Measurements from ENCODE around the gene PCNX1. TPM values are rescaled to one million over a fixed set of nuclear protein-coding genes. Genes with fewer than 3 reads are reported as not detected.

Gene PCNX1
- total and polyA plus RNA-seq, 9 of the 15 experiments (the other 6 are each of a cell fraction or from before 2014, with no cell fraction given), result 0.30 to 4.5 (median 2.3) TPM

DNA sequence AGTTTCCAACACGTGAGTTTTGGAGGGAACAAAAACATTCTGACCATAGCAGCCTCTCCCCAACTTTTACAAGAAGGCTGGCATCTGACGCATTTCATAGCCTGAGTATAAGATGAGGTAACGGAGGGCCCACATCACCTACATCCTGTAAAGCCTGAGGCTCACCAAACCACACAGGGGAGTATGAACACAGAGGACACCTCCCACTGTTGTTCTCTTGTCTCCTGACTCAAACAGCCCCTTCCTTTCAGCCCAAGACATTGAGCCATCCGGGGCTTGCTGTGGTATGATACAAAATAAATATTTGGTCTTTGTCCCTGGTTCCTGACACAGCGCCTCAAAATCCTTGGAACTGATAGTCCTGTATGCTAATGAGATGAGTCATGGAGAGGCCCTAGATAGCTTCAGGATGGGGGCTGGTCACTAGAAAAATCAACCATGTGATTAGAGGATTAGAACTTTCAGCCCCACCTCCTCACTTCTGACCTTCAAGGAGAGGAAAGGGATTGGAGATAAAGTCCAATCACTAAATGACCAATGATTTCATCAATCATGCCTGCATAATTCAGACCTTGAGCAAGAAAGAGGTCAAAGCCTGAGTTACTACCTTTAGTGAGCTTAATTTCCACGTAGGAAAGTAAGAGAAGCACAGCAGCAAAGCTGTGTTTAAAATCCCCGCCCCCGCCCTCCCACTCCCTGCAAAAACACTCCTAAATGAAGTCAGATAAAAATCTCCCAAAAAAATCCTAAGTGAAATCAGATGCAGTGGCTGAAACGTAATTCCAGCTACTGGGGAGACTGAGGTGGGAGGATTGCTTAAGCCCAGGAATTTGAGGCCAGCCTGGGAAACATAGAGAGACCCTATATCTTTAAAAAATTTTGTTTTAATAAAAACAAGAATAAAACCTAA is 236.4 kb downstream of the PCNX1 start (continued):
- TF ChIP-seq JUNB (CRISPR knock-in tag; conservative IDR thresholded peaks at IDR 0.05) (0 out of 2 replicates have a peak, but pooled peaks have one; percentile 4), POLR2B (IDR thresholded peaks at IDR 0.05; ENCODE audit: low read depth, partially characterized antibody) (no peak), ATF7 (IDR thresholded peaks at IDR 0.05) (peak; percentile 38; the same call in 1 of the 2 replicates), ARID1B (IDR thresholded peaks at IDR 0.05) (peak; percentile 33; the same call in 1 of the 2 replicates), ZC3H11A (IDR thresholded peaks at IDR 0.05; ENCODE audit: low read depth, low read length) (no peak), SMARCA4 (IDR thresholded peaks at IDR 0.05) (peak; percentile 36; the same call in 1 of the 2 replicates), PURB (CRISPR knock-in tag; IDR thresholded peaks at IDR 0.05; ENCODE audit: low read depth) (no peak), NR2C1 (IDR thresholded peaks at IDR 0.05) (no peak), NR2C1 (tag; IDR thresholded peaks at IDR 0.05) (peak; percentile 31; the same call in 1 of the 2 replicates), DPF2 (IDR thresholded peaks at IDR 0.05) (peak; percentile 41; the same call in 1 of the 2 replicates), FOSL1 (tag; conservative IDR thresholded peaks at IDR 0.05) (peak; percentile 88), ZNF324 (CRISPR knock-in tag; IDR thresholded peaks at IDR 0.05) (peak; percentile 87), JUND (IDR thresholded peaks at IDR 0.05; ENCODE audit: borderline replicate concordance, low read depth, low read length) (peak; percentile 94), JUND (tag; IDR thresholded peaks at IDR 0.05; ENCODE audit: borderline replicate concordance, low read depth, low read length) (peak; percentile 91; the same call in 2 of the 3 replicates), CAMTA2 (CRISPR knock-in tag; conservative IDR thresholded peaks at IDR 0.05) (no peak), SOX6 (IDR thresholded peaks at IDR 0.05) (0 out of 2 replicates have a peak, but pooled peaks have one; percentile 29), ARHGAP35 (IDR thresholded peaks at IDR 0.05; ENCODE audit: partially characterized antibody) (no peak)
- TF ChIP-seq, protein P1, sequence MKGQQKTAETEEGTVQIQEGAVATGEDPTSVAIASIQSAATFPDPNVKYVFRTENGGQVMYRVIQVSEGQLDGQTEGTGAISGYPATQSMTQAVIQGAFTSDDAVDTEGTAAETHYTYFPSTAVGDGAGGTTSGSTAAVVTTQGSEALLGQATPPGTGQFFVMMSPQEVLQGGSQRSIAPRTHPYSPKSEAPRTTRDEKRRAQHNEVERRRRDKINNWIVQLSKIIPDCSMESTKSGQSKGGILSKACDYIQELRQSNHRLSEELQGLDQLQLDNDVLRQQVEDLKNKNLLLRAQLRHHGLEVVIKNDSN (CRISPR knock-in tag; IDR thresholded peaks at IDR 0.05), result no peak
- TF ChIP-seq, protein P2, sequence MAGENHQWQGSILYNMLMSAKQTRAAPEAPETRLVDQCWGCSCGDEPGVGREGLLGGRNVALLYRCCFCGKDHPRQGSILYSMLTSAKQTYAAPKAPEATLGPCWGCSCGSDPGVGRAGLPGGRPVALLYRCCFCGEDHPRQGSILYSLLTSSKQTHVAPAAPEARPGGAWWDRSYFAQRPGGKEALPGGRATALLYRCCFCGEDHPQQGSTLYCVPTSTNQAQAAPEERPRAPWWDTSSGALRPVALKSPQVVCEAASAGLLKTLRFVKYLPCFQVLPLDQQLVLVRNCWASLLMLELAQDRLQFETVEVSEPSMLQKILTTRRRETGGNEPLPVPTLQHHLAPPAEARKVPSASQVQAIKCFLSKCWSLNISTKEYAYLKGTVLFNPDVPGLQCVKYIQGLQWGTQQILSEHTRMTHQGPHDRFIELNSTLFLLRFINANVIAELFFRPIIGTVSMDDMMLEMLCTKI (IDR thresholded peaks at IDR 0.05; ENCODE audit: partially characterized antibody), result no peak
- TF ChIP-seq, protein P3, sequence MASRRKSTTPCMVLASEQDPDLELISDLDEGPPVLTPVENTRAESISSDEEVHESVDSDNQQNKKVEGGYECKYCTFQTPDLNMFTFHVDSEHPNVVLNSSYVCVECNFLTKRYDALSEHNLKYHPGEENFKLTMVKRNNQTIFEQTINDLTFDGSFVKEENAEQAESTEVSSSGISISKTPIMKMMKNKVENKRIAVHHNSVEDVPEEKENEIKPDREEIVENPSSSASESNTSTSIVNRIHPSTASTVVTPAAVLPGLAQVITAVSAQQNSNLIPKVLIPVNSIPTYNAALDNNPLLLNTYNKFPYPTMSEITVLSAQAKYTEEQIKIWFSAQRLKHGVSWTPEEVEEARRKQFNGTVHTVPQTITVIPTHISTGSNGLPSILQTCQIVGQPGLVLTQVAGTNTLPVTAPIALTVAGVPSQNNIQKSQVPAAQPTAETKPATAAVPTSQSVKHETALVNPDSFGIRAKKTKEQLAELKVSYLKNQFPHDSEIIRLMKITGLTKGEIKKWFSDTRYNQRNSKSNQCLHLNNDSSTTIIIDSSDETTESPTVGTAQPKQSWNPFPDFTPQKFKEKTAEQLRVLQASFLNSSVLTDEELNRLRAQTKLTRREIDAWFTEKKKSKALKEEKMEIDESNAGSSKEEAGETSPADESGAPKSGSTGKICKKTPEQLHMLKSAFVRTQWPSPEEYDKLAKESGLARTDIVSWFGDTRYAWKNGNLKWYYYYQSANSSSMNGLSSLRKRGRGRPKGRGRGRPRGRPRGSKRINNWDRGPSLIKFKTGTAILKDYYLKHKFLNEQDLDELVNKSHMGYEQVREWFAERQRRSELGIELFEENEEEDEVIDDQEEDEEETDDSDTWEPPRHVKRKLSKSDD (conservative IDR thresholded peaks at IDR 0.05; ENCODE audit: low read length), result no peak
